Measurements from ENCODE around the gene FAM78A.
A peak's percentile ranks its signal among the peaks of the same experiment; 100 is the strongest.

FAM78A gene, protein sequence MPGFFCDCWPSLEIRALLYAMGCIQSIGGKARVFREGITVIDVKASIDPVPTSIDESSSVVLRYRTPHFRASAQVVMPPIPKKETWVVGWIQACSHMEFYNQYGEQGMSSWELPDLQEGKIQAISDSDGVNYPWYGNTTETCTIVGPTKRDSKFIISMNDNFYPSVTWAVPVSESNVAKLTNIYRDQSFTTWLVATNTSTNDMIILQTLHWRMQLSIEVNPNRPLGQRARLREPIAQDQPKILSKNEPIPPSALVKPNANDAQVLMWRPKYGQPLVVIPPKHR

DNA sequence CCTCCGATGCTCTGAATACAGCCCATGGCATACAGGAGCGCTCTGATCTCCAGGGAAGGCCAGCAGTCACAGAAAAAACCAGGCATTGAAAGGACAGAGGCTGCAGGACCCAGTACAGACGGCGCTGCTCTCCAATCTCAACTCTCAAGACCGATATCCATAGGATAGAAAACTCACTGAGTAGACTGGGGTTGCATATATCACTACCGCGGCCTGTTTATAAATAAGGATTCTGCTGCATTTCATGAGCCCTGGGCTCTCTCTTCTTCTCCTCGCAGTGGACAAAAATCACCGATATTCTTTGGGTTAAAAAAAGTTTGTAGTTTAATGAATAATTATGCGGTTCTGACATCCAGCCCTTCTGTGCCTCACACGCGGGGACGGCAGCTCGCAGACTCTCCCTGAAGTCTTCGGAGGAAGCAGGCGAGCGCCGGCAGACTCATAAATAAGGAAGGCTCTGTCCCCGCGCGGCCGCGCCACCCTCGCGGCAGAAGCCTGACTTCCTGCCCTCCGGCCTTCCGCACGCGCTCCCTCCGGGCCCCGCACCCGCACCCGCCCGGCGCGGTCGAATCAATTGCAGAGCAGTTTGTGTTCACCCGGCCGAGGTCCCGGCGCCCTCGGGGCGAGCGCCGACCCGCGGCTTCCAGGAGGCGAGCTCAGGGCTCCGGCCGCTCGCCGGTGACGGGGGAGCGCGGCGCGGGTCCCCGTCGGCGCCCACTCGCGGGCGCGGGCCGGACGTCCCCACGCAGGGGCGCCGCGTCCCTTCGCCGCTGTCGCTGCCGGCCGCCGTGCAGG, at the start of gene FAM78A:
FAM78A (minus strand) TSS at position 417 of the 795 bp plus-strand sequence; CDS start at position 86, 331 bp downstream.
- DNase-seq (ENCODE audit: low read depth in 3 of 3) = no peak

DNA sequence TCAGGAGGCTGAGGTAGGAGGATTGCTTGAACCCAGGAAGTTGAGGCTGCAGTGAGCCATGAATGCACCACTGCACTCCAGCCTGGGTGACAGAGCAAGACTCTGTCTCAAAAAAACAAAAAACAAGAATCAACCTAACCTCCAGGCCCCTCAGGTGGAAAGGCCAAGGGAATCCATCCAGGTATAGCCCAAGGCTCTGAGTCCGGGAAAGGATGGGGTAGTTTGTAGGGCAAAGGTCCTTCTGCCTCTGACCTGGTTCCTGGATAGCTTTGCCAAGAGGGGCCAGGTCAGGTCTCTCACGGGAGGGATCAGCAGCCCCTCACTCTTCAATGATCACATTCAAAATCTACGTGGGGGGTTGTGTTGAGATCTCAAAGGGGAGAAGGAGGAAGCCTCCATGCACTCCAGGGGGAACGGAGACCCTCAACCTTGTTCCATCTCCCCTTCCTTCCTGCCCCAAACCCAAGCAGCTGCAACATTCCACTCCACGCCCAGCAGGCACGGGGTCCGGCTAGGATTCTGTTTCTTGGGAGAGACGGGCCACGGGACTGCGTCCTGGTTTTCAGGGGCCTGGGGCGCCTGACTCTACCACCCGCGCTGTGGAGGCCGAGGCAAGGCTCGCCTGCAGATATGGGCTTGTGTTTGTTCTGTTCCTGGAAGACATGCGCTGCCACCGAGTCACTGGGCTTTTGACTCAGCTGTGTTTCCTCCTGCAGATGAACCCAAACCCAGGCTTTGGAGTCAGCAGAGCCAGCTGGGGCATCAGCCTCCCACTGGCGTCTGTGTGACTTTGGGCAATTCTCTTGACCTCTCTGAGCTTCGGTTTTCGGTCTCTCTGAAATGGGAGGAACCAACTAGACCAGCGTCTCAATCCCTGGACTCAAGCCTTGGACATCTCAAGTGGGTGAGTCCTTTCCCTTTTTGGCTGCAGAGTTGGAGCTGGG, 48.7 kb upstream of the FAM78A start:
- DNase-seq (ENCODE audit: low read depth in 3 of 3) = no peak

DNA sequence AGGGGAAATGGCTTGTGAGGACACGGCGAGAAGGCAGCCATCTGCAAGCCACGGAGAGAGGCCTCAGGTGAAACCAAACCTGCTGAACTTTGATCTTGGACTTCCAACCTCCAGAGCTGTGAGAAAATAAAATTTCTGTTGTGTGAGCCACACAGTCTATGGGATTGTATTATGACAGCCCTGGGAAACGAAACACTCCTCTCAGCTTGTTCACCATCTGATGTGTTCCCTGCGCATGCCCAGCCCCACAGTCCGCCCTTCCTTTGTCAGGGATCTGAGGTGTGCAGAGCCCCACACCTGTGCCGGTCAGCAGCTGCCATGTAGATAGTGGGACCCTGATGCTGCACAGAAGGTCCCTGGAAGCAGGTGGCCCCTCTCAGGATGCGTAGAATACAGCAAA, 47.3 kb upstream of the FAM78A start:
- DNase-seq (ENCODE audit: low read depth in 3 of 3) = no peak

DNA sequence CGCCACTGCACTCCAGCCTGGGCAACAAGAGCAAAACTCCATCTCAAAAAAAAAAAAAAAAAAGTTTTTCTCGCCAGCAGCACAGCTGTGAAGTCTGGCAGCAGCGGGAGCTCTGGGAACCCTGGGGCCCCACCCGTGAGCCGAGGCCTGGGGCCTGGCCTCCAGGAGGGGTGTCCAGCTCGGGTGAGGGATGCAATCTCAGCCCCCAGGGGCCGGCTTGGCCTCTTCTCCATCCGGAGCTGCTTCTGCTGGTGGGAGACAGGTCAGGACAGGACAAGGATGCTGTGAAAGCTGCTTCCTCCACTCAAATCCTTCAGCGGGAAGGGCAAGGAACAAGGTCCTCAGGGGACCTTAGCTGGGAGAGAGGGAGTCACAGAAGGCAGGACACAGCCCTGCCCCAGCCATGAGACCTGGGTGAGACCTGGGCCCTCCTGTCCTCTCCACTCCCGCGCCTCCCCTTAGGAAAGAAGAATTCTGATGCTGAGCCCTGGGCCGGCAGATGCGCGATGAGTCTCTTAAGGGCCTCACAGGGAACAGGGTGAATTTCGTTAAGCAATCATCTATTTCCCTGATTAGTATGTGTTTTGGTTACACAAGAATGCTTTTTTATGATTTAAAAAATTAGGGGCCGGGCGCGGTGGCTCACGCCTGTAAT, 43.8 kb upstream of the FAM78A start:
- no peak for DNase-seq (ENCODE audit: low read depth in 3 of 3)

DNA sequence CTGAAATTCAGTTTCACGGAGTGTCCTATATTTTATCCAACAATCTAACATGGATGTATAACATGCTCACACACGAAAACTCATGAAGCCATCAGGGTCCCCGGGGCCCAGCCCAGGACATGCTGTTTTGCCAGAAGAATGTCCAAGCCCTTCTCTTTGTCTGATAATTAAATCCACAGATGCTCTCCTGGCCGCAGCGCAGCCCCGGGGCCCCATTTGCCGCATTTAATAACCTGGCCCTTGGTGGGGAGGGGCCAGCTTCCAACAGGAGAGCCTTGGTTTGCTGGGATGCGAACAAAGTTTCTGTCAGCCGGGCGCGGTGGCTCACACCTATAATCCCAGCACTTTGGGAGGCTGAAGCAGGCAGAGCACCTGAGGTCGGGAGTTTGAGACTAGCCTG, 43.2 kb upstream of the FAM78A start:
- DNase-seq (ENCODE audit: low read depth in 3 of 3) = no peak

DNA sequence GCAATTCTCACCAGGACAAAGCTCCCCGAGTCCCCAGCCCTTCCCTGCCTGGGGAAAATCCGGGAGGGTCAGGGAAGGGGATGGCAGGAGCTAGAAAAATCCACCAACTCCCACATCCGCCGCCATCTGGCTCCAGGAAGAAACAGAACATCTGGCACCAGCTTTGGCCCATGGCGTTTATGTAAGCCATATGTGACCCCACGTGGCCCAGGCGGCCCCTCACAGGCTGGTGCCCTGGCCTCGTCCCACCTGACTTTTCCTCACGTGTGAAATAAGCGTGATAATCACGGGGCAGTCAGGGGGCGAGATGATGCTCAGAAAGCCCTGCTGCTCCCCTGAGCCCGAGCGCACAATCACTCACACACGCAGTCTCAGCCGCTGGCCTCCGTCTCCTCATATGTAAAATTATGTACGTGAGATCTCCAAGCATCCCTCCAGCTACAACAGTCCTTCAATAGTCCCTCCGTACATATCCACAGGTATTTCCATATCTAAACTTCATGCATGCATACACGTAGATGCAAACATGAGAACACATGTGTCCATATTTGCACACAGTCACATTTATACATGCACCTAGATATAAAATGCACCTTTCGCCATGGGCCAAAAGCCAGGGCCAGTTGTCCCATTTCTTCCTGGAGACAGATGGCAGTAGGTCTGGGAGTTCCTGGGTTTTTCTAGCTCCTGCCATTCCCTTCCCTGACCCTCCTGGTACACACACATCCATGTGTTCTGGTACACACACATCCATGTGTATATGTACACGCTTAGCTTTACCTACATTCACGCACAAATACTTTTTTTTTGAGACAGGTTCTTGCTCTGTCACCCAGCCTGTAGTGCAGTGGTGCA, 42.1 kb upstream of the FAM78A start:
- DNase-seq (ENCODE audit: low read depth in 3 of 3) = no peak

DNA sequence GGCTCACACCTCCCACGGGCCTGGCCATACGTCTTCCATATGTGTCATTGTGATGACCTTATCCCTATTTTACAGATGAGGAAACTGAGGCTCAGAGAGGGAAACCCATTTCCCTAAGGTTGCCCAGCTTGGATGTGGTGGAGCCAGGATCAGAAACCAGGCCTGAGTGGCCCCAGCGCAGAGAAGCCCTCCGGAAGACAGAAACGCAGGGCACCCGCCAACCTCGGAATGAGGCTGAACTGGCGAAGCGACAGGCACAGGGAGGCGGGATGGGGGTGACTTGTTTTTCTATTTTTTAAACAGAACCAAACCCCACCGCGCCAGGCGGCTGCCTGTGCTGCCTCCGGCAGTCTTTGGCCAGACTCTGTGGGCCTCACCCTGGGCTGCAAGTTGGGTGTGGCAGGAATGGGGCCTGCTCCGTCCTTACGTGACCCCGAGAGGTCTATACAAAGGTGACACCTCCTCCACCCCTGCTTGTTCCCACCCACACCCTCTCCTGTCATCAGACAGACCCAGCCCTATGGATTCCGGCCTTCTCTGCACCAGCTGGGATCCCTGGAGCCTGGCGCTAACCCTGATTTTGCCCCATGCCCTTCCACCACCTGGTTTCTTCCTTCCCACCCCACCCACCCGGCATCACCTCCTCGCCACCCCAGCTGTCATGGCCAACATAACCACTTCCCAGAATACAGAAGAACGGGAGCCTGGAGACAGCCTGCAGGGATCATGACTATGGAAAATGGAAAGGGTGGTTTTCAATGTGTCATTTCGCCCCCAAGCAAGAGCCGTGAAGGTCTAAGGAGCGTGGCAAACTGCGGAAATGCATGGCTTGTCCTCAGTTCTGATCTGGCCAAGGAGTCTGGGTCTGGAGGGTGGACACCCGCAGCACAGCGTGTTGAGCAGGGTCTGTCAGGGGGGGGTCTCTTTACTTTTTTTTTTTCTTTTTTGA, 36.8 kb upstream of the FAM78A start:
- no peak for DNase-seq (ENCODE audit: low read depth in 3 of 3)

DNA sequence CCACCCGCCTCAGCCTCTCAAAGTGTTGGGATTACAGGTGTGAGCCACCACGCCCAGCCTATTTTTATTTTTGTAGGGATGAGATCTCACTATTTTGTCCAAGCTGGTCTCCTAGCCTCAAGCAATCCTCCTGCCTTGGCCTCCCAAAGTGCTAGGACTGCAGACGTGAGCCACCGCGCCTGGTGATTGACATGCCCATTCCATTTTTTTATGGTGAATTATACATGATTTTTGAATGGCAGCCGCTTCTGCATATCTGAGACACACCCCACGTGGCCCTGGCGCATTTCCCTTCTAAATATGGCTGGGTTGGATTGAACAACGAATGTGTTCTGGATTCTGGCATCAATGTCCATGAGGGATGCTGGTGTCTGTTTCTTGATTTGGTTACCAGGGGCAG, 35.9 kb upstream of the FAM78A start:
- no peak for DNase-seq (ENCODE audit: low read depth in 3 of 3)

DNA sequence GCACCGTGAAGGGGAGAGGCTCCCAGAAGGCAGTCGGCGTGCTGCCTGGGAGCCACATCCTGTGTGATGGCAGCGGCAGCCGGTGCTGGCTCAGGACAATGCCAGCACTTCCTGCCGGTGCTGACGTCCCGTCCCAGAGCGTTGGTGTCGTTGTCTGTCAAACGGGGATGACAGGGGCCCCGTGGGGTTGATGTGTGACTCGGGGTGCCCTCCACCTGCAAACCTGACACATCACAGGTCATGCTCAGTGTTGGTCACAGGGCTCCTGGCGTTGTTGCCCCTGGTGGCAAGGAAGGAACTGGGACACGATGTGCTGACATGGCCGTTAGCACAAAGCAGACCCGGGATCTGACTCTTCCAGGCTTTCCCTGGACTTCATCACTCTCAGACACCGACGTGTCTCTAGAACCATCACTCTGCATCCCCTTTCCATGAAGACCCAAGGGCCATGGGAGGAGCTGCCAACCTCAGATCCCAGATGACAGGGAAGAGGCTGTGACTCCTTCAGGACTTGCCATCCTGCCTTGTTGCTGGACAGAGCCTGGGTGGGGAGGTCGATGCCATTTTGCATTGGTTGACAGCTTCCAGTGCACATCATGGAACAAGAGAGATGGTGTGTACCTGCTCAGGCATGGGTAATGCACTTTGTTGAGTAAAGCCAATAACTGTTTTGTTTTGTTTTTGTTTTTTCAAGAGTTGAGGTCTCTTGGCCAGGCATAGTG, 34.7 kb upstream of the FAM78A start:
- DNase-seq (ENCODE audit: low read depth in 3 of 3) = peak; percentile 26 to 62 (median 34)

DNA sequence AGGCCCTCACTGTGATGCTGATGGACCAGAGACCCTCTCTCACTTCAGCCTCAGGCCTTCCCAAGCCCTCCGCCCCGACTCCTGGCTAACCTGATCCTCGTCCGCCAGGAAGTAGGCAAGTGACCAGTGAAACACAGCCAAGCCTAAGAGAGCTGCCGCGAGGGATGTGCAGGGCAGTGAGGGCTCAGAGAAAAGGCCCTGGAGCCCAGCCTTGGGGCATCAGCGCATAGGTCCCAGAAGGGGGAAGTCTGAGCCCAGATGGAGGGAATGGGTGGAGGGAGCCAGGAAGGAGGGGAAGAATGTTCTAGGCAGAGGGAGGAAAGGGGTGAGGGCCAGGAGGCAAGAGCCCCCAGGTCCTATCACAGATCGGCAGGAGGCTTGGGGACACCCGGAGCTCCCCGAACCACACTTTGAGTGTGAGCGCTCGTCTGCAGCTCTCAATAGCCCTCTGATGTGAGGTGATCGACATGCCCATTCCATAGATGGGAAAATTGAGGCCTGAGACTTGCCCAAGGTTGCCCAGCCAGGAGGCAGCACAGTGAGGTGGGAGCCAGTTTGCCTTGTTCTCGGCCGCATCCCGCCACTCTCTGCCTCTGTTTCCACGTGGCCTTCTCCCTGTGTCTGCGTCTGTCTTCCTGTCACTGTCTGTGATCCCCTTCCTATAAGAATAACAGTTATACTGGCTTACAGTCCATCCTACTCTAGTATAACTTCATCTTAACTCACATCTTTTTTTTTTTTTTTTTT, 33.4 kb upstream of the FAM78A start:
- no peak for DNase-seq (ENCODE audit: low read depth in 3 of 3)

DNA sequence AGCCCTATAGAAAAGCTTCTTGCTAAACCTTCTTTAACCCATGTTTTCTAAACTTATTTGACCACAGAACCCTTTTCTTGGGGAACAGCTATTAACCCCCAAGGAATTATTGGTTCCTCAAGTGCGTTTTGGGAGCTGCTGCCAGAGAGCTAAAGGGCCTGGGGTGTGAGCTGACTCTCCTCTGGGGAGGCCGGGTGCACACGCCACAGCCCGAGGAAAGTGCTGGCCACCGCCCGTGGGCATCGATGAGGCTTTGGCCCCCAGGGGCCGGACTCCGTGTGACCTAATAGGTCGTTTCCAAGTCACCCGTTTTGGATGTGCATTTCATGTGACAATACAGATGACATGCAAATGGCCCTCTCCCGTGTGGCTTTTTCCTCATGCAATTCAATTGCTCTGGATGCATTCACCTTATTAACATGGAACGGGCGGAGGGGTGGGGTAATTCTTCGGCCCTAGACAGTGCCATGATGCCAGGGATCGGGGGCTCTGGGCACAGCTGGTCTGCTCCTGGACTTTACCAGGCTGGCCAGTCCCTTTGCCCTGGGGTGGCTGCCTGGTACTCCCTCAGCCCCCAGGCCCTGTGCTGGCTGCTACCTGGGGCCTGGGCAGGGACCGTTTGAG, 32.7 kb upstream of the FAM78A start:
- no peak for DNase-seq (ENCODE audit: low read depth in 3 of 3)

DNA sequence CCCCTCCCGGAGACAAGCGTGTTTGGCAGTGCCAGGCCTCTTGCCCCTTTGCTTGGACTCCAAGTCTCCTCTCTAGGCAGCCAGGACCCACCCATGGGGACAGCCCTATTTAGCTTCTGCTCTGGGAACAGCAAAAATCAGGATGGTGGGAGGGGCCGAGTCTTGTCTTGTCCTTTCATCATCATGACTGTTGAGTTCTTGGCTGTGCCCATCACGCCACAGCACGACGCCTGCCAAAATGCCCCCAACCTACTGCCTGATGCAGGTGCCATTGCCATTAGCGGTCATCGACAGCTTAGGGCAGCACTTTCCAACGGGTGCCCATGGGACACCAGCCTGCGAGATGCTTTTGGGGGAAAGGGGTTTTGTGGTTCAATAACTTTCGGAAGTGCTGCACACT, 32.1 kb upstream of the FAM78A start:
- DNase-seq (ENCODE audit: low read depth in 3 of 3) = no peak

DNA sequence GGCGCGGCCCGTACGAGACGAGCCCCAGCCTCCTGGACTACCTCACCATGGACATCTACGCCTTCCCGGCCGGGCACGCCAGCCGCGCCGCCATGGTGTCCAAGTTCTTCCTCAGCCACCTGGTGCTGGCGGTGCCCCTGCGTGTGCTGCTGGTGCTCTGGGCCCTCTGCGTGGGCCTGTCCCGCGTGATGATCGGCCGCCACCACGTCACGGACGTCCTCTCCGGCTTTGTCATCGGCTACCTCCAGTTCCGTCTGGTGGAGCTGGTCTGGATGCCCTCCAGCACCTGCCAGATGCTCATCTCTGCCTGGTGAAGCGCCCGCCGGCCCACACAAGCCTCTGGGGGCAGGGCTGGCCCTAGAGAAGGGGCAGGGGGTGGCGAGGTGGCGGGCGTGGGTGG, 31.7 kb upstream of the FAM78A start:
- no peak for DNase-seq (ENCODE audit: low read depth in 3 of 3)

DNA sequence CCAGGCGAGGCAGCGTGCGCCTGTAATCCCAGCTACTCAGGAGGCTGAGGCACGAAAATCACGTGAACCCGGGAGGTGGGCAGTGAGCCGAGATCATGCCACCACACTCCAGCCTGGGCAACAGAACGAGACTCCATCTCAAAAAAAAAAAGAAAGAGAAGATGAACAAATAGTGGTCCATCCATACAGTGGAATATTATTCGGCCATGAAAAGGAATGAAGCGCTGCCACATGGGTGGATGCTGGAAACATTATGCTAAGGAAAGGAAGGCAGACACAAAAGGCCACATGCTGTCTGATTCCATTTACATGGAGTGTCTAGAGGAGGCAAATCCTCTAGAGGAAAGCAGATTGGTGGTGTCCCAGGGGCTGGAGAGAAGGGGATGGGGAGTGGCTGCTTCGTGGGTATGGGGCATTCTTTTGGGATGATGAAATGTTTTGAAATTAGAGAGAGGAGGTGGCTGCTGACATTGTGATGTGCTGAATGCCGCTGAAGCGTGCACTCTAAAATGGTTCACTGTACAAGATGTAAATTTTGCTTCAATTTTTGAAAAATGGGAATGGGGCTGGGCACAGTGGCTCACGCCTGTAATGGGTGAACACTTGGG, 30.2 kb upstream of the FAM78A start:
- DNase-seq (ENCODE audit: low read depth in 3 of 3) = no peak

DNA sequence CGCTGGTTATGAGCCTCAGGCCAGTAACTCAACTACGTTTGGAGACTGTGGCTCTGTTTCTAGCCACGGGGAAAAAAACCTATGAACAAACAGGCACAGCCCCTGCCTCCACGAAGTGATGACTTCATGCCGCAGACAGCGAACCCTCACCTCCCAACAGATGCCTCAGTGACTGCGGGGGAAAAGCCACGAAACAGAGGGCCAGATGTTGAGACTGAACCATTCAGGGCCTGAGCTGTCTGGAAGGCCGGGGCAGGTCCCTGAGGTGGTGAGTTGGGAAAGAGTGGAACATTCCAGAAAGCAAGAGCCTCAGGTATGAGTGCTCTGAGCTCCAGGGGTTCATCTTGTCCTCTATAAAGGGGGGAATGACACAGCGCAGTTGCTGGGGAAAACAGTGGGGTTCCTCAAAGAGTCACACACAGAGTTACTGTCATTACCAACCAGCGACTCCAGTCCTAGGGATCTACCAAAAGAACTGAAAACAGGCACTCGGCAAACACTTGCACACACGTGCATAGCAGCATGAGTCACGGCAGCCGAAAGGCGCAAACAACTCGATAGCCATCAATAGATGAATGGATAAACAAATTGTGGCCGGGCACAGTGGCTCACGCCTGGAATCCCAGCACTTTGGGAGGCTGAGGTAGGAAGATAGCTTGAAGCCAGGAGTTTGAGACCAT, 28.5 kb upstream of the FAM78A start:
- no peak for DNase-seq (ENCODE audit: low read depth in 3 of 3)

DNA sequence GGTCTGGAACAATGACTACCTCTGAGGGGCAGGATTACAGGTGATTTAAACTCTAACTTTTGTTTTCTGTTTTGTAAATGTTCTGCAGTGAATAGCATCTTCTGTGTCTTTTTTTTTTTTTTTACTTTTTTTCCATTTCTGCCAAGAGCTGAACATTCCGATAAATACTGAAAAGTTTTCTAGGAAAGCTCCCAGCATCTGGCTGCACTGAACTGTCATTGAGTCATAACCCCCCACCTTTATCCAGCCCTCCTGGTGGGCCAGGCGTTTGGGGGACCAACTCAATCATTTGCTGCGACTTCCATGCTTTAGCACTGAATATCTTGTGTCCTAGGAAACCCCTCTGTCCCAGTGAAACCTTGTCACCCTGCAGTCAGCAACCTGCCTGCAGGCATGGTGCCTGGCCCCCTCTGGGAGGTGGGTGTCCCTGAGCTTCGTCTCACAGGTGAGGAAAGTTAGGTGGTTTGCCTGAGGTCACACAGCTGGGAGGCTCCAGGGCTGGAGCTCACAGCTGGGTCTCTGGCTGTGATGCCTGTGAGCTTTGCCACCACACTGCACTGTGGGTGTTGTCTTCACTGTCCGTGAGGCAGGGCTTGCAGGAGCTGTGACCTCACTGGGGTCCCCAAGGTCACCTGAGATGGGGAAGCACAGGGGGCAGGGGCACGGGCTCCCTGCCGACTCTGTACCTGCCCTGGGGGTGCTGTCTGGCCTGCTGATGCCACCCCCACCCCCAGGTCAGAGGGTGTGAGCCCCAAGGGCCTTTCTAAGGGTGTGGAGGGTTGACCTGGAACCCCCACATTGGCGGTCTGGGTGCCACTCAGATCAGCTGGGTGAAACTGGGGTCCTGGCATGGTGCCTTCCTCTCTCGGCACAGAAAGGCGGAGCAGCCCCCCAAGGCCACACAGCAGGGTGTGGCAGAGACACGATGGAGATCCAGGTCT, 27.3 kb upstream of the FAM78A start:
- no peak for DNase-seq (ENCODE audit: low read depth in 3 of 3)

Data from stimulated activated CD4-positive, alpha-beta T cell treated with anti-CD3 and anti-CD28 coated beads, TNF-alpha, amount 100 ng/mL, for 48 hours (primary cell).